Measurements from ENCODE around the gene COL9A1. TPM values are rescaled to one million over a fixed set of nuclear protein-coding genes. Genes with fewer than 3 reads are reported as not detected.

The COL9A1 gene
- total RNA-seq, 1 experiment from 2014 or later, result not detected

DNA sequence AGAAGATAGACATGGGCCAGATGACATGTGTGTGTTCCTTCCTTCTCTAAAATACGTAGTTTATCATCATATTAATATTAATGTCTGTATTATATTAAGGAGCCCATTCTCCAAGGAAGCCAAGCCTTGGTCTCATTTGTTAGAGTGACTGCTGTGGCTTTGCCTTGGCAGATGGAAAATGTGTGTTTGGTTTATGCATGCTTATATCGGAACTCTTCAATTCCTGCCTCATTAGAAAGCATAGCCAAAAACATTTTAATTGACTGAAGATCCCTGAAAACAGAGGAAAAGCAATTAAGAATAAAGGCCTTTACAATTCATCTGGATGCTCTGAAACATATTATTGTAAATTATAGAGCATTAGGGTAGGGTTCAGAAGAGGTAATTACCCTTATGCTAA lies 106.4 kb downstream of the COL9A1 start:
- Mint-ChIP-seq H3K4me3 (ENCODE audit: unreplicated experiment) (no peak overlapping the region), H3K4me1 (ENCODE audit: low read depth, unreplicated experiment) (no peaks in the 10 kb centered on the region), H3K27me3 (ENCODE audit: insufficient read depth, unreplicated experiment) (peaks cover 21% of the 10 kb centered on the region), H3K9me3 (ENCODE audit: unreplicated experiment) (no peaks in the 10 kb centered on the region), H3K27ac (ENCODE audit: unreplicated experiment) (no peak overlapping the region), H3K36me3 (ENCODE audit: insufficient read depth, unreplicated experiment) (no peaks in the 10 kb centered on the region)
- CTCF ChIA-PET, result no interaction called here
- TF ChIP-seq, protein P1, sequence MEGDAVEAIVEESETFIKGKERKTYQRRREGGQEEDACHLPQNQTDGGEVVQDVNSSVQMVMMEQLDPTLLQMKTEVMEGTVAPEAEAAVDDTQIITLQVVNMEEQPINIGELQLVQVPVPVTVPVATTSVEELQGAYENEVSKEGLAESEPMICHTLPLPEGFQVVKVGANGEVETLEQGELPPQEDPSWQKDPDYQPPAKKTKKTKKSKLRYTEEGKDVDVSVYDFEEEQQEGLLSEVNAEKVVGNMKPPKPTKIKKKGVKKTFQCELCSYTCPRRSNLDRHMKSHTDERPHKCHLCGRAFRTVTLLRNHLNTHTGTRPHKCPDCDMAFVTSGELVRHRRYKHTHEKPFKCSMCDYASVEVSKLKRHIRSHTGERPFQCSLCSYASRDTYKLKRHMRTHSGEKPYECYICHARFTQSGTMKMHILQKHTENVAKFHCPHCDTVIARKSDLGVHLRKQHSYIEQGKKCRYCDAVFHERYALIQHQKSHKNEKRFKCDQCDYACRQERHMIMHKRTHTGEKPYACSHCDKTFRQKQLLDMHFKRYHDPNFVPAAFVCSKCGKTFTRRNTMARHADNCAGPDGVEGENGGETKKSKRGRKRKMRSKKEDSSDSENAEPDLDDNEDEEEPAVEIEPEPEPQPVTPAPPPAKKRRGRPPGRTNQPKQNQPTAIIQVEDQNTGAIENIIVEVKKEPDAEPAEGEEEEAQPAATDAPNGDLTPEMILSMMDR (IDR thresholded peaks at IDR 0.05; ENCODE audit: insufficient read depth in 1 of 2, low read depth in 1 of 2, low read length in 1 of 2, severe bottlenecking in 1 of 2, unreplicated experiment in 1 of 2), result no peak
- Histone ChIP-seq H3K4me1 (no peaks in the 10 kb centered on the region), H3K36me3 (ENCODE audit: control insufficient read depth, insufficient read depth, low read length) (no peaks in the 10 kb centered on the region), H3K4me3 (ENCODE audit: low read depth, low read length) (no peak overlapping the region), H3K27me3 (replicated peaks; ENCODE audit: control insufficient read depth, insufficient read depth, low read length) (no peaks in the 10 kb centered on the region; the same call in 1 of the 2 replicates), H3K9me3 (no peaks in the 10 kb centered on the region)
- POLR2A ChIA-PET, result no interaction called here
- intact Hi-C loops (cut with micrococcal nuclease; ENCODE audit: unreplicated experiment), result no loop called here
- DNase-seq, result no peak
- BruUV-seq (replicated peaks), result no TSS peak

DNA sequence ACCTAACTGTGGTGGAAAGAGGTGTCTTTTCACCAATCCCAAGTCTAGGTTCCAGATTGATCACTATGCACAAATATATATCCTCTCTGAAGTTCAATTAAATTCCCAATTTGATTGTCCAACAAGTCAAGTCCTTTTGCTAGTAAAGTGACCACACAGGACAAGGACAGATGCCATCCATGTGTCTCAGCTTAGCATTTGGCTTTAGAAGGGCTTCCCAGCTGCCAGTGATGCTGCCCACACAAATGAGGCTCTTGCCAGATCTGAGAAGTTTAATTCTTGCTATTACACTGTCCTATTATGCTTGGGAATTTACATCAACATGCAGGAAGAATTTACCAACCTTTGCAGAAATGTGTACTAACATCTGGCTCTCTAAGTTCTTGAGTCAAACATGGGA lies 108.5 kb downstream of the COL9A1 start:
- no TSS peak for BruUV-seq (replicated peaks)
- intact Hi-C loops (cut with micrococcal nuclease; ENCODE audit: unreplicated experiment), result no loop called here
- H3K9me3 Mint-ChIP-seq (ENCODE audit: unreplicated experiment), result no peaks in the 10 kb centered on the region
- ChIA-PET POLR2A (no interaction called here), CTCF (no interaction called here)
- no peaks in the 10 kb centered on the region for H3K4me1 ChIP-seq
- no peaks in the 10 kb centered on the region for H3K36me3 ChIP-seq (ENCODE audit: control insufficient read depth, insufficient read depth, low read length)
- TF ChIP-seq, protein P1 (IDR thresholded peaks at IDR 0.05; ENCODE audit: insufficient read depth in 1 of 2, low read depth in 1 of 2, low read length in 1 of 2, severe bottlenecking in 1 of 2, unreplicated experiment in 1 of 2), result no peak
- H3K27ac Mint-ChIP-seq (ENCODE audit: unreplicated experiment), result no peak overlapping the region
- no peaks in the 10 kb centered on the region for H3K9me3 ChIP-seq
- H3K4me3 ChIP-seq (ENCODE audit: low read depth, low read length), result no peak overlapping the region
- no peaks in the 10 kb centered on the region; the same call in 1 of the 2 replicates for H3K27me3 ChIP-seq (replicated peaks; ENCODE audit: control insufficient read depth, insufficient read depth, low read length)
- no peaks in the 10 kb centered on the region for H3K36me3 Mint-ChIP-seq (ENCODE audit: insufficient read depth, unreplicated experiment)
- H3K4me3 Mint-ChIP-seq (ENCODE audit: unreplicated experiment), result no peak overlapping the region
- peaks cover 25% of the 10 kb centered on the region for H3K27me3 Mint-ChIP-seq (ENCODE audit: insufficient read depth, unreplicated experiment)
- H3K4me1 Mint-ChIP-seq (ENCODE audit: low read depth, unreplicated experiment), result no peaks in the 10 kb centered on the region
- DNase-seq, result no peak

DNA sequence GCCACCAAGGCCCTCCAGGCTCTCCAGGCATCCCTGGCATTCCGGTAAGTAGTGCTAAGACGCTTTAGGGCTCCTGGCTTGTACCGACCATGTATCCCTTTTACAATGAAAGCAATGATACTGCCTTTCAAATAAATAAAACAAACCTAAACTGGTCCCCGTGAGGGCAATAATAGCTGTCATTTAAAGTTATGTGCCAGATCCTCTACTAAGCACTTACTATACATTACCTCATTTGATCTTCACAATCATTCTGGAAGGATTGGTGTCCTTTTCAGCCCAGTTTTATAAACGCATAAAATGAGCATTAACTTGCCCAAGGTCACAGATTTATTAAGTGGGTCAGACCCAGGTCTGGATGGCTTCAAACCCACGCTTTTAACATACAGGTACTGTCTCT lies 114.7 kb downstream of the COL9A1 start:
- POLR2A ChIA-PET, result no interaction called here
- Mint-ChIP-seq H3K36me3 (ENCODE audit: insufficient read depth, unreplicated experiment) (no peaks in the 10 kb centered on the region), H3K27me3 (ENCODE audit: insufficient read depth, unreplicated experiment) (peaks cover 8% of the 10 kb centered on the region), H3K4me1 (ENCODE audit: low read depth, unreplicated experiment) (no peaks in the 10 kb centered on the region), H3K27ac (ENCODE audit: unreplicated experiment) (no peak overlapping the region), H3K4me3 (ENCODE audit: unreplicated experiment) (no peak overlapping the region), H3K9me3 (ENCODE audit: unreplicated experiment) (no peaks in the 10 kb centered on the region)
- no peaks in the 10 kb centered on the region; the same call in 1 of the 2 replicates for H3K27me3 ChIP-seq (replicated peaks; ENCODE audit: control insufficient read depth, insufficient read depth, low read length)
- H3K4me3 ChIP-seq (ENCODE audit: low read depth, low read length), result no peak overlapping the region
- H3K4me1 ChIP-seq, result no peaks in the 10 kb centered on the region
- no peaks in the 10 kb centered on the region for H3K36me3 ChIP-seq (ENCODE audit: control insufficient read depth, insufficient read depth, low read length)
- intact Hi-C loops (cut with micrococcal nuclease; ENCODE audit: unreplicated experiment), result no loop called here
- no peaks in the 10 kb centered on the region for H3K9me3 ChIP-seq
- no TSS peak for BruUV-seq (replicated peaks)
- TF ChIP-seq, protein P1 (IDR thresholded peaks at IDR 0.05; ENCODE audit: insufficient read depth in 1 of 2, low read depth in 1 of 2, low read length in 1 of 2, severe bottlenecking in 1 of 2, unreplicated experiment in 1 of 2), result no peak
- CTCF ChIA-PET, result no interaction called here
- DNase-seq, result no peak
